Suppressor macrophage treated with lipopolysaccharide for 4 hours (primary cell): Measurements from ENCODE around the gene SS18L1.

ENCODE experiments used
- DNase-seq: peaks from one replicate; pipeline ENCODE4 v3.0.0-alpha.2; 2020

Gene SS18L1

DNA sequence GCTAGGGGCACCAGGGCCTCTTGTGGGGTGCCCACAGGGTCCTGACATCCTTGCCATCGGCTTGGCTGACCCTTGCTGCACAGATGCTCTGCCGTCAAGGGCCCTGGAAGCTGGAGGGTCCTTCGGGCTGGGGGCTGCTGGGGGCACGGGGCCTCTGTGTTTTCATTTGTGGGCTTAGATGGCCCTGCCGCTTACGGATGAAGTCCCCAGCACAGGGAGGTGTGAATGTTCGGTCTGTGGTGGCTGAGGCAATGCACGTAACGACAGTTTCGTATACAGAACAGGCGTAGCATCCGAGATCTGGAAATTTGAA is 14.5 kb downstream of the SS18L1 start:
- no peak for DNase-seq

DNA sequence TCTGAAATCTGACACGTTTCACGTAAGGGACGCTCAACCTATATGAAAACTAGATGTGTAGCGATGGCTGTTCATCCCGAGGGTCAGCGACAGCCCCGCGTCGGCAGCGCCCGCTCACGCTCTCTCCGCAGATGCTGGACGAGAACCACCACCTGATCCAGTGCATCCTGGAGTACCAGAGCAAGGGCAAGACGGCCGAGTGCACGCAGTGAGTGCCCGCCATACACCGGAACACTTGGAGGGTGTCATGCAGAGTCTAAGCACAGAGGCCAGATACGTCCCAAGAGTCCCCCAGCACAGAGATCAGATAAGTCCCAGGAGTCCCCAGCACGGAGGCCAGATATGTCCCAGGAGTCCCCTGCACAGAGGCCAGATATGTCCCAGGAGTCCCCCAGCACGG is 15.0 kb downstream of the SS18L1 start:
- DNase-seq: no peak

DNA sequence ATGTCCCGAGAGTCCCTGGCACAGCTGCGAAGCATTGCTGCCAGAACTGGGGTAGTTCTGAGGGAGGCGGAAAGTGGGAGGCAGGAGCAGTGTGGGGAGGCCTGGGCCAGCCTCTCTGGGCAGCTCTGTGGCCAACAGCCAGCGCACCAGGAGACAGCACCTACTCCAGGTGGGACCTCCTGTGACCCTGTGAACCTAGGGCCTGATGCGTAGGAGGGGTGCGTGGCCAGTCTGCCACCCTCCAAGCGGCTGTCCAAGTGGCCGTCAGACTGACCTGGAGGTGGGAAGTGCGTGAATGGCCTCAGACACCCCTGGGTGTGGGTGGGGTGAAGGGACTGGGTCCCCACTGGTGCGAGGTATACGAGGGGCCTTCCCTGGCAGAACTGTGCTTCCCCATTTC is 15.5 kb downstream of the SS18L1 start:
- no peak for DNase-seq

DNA sequence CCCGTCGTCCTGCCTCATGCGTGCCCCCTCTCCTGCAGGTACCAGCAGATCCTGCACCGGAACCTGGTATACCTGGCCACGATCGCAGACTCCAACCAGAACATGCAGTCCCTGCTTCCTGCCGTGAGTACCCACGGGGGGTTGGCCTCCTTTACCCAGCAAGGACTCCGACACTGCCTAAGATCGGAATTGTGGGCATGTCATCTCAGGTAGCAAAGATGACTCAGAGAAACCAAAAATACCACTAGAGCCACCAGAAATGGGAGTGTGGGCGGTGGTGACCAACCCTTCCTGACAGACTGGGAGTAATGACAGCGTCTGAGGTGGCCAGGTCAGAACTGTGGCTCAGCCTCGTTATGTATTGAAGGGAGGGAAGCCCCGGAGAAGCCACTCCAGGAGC is 16.3 kb downstream of the SS18L1 start:
- no peak for DNase-seq

DNA sequence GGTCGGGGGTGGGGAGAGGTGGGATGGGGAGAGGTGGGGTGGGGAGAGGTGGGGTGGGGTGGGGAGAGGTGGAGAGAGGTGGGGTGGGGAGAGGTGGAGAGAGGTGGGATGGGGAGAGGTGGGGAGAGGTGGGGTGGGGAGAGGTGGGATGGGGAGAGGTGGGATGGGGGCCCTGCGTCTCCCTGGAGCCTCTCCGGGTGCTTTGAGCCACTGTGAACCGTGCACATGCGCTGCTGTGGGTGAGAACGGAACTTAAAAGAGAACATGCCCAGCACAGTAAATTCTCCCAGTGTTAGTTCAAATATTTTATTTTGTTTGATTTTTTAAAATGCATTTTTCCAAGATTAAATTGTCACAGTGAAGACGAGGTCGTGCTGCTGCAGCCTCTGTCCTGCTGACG is 16.7 kb downstream of the SS18L1 start:
- DNase-seq: no peak

DNA sequence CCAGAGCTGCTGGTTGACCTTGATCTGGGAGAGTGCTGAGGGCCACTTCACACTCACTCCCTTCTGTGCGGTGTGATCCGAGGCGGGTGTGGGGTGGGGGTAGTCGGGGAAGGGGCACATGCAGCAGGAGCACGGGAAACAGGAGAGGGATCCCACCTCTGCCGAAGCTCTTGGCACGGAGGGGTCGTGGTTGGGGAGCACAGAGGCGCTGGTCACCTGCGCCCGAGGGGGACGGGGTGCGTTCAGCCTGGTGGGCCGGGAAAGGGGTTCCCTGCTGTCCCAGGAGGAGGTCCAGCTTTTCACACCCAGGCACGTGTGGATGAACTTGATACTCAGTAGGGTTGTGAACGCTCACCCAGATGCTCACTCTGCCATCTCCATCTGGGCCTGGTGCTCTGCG is 17.3 kb downstream of the SS18L1 start:
- DNase-seq: no peak

DNA sequence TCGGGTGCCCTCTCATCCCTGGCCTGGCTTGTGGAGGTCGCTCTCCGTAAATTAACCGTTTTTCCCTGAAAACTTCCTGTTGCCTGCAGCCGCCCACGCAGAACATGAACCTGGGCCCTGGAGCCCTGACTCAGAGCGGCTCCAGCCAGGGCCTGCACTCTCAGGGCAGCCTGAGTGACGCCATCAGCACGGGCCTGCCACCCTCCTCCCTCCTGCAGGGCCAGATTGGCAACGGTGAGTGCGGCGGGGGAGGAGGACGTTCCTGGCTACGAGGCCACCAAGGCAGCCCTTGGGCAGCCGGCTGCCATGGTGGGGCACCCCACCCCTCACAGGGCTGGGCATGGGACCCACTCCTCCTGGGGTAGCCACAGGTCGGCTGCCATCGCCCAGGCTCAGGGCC is 17.8 kb downstream of the SS18L1 start:
- DNase-seq: no peak

DNA sequence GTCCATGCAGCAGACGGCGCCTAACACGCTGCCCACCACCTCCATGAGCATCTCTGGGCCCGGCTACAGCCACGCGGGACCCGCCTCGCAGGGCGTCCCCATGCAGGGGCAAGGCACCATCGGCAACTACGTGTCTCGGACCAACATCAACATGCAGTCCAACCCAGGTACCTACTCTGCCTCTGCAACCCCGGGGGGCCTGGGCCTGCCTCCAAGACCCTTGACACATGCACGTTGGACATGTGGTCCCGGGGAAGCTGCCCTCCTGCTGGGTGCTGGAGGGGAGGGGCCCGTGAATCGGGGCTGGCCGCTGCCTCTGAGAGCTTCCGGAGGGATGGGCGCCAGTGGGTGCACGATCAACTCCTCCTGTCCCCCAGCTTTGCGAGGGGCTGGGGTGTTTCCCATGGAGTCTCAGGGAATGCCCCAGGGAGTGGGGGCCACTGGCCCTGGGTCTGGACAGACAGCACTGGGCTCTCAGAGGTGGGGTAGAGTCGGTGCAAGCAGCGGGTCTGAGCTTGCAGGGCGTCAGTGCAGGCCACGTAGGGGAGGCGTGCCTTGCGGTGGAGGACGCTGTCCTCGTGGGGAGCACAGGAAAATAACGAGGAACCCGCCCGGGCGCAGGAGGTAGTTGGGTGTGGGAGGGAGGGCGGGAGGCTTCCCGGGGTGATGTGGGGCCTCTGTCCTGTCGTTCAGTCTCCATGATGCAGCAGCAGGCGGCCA is 19.4 kb downstream of the SS18L1 start:
- DNase-seq: no peak

DNA sequence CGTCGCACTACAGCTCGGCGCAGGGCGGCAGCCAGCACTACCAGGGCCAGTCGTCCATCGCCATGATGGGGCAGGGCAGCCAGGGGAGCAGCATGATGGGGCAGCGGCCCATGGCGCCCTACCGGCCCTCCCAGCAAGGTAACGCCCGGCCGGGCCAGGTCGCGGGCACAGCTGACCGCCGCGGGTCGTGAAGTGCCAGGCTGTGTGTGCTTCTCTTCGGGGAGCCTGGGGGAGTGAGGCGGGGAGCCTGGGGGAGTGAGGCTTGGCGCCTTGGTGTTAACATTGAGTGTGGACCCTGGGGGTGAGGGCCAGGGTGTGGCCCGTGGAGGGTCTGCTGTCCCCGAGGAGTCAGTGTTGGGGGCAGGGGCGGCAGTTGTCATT is 19.9 kb downstream of the SS18L1 start:
- DNase-seq: no peak

DNA sequence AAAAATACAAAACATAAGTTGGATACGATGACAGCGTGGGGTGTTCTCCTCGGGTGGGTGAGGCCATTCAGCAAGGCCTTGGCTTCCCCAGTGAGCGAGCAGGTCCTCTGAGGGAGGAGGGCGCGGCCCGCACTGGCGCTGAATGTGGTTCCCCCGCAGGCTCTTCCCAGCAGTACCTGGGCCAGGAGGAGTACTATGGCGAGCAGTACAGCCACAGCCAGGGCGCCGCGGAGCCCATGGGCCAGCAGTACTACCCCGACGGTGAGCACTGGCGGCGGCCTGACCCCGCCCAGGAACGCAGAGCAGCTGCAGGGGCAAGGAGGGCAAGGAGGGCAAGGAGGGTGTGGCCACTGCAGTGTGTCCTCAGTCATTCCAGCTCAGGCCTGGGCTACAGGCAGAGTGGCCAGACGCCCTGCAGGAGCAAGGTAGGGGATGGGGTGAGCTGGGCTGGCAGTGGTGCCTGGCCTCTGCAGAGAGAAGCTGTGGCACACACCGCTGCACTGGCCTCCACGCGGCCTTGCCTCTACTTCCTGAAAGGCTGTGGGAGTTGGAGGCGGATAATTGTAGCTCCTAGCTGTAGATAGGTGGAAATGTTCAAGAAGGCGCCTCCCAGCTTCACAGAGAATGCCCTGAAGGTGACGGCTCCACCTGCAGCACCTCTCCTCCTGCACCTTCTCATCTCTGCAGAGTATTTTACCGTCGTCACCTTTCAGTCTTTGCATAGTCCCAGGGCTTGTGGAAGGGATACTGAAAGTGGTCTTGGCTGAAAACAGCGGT is 20.6 kb downstream of the SS18L1 start:
- no peak for DNase-seq

DNA sequence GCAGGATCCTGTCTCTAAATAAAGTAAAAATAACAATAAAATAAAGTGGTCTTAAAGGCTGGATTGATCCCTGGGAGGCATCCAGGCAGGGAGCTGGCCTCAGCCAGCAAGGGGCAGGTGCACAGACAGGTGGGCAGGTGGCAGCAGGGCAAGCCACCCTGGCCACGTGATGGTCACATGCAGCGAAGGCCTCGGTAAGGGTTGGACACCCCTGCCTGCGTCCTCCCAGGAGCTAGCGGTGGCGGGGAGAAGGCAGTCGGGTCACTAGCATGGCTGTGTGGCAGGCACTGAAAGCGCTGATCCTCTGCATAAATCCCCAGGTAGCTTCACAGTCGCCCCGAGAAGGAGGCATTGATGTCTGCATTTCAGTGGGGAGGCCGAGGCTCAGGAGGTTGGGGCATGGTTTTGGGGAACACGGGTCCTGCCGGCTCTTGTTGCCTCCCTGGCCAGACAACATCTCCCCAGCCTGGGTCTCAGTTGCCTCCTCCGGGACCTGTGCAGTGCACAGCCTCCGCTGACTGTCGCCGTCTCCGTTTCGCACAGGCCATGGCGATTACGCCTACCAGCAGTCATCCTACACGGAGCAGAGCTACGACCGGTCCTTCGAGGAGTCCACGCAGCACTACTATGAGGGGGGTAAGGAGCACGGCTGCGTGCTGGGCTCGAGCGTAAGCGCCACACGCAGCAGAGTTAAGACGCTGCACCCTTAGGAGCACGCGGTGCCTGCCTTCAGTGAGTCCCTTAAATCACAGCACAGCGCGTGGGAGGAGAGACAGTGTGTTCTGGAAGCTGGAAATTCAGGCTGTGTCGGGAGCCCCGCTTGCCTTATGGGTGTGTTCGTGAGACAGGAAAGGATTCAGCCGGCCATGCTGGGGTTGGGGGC is 21.6 kb downstream of the SS18L1 start:
- no peak for DNase-seq

DNA sequence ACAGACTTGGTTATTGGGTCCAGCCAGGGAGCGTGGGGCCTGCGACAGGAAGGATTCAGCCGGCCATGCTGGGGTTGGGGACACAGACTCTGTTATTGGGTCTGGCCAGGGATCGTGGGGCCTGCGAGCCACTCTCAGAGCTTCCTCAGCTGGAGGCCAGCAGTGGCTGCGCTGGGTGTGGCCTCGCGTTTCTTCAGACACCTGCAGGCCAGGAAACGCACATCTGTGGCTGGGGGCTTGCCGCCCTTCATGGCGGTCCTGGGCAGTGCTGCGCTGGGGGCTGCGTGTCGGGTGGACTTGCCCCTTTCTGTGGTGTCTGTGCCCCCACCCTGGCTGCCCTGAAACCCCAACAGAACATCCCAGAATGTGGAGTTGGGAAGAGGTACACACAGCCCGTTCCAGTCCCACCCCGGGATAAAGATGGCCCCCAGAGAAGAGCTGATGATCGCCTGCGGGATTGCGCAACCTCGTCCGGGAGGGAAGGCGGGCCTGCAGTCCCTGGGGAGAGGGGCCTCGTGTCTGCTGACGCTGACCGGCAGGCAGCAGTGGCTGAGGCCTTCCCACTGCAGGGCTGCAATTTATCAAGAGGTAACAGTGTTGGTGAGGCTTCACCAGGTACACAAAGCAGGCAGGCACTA is 22.3 kb downstream of the SS18L1 start:
- no peak for DNase-seq

DNA sequence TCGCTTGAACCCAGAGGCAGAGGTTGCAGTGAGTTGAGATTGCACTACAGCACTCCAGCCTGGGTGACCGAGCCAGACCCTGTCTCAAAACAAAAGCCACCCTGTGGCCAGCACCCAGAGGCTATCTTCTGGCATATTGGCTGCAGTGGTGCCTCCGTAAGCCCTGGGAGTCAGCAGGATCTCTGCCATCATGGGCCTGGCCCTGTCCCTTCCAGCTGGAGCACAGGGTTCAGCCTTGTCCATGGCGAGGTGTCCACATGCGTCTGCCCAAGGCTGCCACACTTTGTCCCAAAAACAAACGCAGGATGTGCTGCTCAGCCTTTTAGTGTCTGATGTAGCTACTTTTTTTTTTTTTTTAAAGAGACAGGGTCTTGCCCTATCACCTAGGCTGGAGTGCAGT is 23.9 kb downstream of the SS18L1 start:
- no peak for DNase-seq

DNA sequence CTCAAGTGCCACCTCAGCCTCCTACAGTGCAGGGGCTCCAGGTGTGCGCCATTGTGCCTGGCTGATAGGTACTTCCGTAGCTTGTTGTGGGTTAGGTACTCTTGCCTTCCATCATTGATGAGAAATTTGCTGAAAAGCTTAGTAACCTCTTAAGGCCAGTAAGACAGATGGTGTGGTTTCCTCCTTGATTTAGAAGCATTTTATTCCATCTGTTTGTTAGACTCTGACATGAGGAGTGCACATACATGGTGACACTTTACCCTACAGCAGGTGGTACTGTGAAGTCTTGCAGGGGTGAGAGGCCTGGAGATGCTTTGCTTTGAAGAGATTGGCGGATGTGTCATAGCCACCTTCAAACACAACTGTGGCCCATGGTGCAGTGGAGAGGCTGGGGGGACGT is 24.5 kb downstream of the SS18L1 start:
- DNase-seq: no peak

DNA sequence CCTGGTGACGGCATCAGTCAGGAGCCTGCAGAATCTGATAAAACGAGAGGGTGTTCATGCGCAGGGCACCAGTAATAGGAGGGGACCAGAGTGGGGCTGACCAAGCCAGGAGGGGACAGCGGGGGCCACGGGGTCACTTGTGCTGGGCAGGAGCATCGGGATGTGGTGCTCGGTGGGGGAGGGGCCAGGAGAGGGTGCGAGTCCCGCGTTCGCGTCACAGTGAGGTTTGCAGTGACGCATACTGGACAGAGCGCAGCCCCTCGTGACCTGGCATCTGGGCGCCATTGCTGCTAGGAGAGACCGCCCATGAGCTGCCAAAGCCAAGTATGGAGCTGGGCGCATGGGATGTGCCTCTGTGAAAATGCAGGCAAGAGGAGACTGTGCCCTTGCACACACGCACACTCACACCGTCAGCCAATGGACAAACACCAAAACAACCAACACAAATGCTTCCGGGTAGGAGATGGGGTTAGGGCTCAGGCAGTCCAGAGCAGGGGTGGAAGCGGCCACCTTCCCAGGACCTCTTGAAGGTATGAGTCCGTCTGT is 25.4 kb downstream of the SS18L1 start:
- DNase-seq: no peak

DNA sequence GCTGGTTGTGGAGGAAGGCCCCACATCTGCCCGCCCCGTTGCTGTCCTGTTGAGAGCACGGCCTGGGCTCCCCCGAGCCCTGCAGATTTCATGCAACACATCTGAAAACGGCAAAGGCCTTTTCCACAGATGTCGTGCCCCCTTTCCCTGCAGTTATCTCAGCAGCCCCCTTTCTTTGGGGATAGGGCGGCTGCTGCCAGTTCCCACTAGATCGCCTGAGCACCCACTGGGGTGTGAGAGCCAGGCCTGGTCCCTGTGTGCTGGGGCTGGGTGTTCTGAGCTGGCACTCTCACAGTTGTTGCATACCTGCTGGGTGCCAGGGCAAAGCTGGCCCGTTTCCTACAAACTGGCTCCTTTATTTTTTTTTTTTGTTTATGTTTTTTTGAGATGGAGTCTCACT is 27.0 kb downstream of the SS18L1 start:
- no peak for DNase-seq

DNA sequence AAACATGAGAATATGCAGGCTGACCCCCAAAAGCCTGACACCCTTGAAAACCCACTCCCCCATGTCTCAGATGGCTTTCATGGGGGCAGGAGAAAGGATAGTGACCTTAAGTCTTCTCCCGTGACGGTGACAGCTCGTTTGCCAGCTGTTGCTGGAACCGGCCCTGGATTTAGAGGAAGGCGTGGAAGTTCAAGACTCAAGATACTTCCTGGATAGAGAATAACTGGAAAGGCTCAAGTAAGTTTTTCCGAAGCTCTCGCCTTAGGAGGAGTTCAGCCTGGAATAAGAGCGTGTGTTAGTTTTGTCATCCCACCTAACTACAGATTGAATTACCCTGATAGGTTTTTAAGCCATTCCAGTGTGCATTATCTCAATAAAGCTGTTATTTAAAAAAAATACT is 27.7 kb downstream of the SS18L1 start:
- DNase-seq: no peak

DNA sequence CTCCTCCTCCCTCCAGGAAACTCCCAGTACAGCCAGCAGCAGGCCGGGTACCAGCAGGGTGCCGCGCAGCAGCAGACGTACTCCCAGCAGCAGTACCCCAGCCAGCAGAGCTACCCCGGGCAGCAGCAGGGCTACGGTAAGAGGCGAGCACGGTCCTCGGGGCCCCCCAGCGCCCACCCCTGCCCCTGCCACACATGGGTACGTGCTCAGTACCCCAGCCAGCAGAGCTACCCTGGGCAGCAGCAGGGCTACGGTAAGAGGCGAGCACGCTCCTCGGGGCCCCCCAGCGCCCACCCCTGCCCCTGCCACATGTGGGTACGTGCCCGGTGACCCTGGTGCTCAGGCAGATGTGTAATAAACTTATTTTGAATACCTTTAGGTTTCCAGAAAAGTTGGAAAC is 29.1 kb downstream of the SS18L1 start:
- no peak for DNase-seq

DNA sequence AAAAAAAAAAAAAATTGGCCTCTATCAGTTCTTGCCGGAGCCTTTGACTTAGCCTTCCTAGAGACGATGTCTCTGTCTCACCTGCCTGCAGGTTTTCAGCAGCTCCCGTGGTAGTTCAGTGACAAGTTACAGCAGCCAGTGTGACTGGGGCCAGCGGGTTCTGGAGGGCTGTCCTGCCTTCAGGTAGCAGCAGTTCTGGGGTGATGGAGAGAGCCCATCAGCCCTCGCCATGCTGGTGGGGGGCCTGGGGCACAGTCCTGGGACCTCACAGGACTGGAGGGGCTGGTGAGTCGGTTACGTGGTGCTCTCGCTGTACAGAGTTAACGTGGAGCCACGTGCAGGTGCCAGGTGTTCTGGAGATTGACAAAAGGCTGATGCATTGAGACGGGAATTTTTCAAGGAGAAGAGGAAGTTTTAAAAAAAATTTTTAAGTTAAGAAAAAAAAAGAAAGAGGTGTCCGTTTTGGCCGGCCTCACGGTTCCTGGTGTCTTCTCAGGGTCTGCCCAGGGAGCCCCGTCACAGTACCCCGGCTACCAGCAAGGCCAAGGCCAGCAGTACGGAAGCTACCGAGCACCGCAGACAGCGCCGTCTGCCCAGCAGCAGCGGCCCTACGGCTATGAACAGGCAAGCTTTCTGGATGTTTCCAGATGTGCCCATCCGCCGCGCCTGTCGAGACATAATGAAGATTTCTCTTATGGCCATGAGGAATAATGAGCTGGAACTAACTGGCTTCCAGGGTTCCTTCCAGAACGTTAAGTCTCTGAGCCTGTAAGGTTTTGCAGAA is 30.6 kb downstream of the SS18L1 start:
- DNase-seq: no peak

DNA sequence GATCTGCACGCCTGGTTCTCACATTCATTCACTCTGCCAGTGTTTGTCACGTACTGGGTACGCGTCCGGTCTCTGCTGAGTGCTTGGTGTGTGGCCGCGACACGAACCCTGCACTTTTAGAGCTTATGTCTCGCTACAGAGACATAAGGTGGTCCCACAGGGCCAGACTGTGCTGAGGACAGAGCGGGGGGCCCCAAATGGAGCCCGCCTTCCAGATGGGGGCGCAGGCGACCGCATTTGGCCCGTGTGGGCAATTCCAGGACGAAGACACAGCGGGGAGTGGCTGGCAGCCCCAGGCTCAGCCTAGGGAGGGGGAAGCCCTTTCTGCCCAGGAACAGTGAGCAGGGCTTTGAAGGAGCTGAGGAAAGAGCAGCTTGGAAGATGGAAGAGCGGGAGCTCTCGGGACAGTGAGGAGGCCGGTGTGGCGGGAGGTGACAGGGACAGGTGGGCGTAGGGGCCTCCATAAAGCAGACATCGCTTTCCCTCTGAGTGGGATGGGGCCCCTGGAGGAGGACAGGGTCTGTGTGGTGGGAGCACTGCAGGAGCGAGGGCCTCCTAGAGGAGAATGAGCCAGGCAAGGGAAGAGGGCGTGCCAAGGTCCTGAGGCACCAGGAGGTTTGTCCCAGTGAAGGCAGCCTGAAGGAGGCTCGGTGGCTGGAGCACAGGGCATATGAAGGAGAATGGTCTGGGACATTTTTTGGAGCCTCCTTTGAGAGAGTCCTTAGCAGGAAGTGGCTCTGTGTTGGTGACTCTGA is 31.5 kb downstream of the SS18L1 start:
- DNase-seq: no peak

DNA sequence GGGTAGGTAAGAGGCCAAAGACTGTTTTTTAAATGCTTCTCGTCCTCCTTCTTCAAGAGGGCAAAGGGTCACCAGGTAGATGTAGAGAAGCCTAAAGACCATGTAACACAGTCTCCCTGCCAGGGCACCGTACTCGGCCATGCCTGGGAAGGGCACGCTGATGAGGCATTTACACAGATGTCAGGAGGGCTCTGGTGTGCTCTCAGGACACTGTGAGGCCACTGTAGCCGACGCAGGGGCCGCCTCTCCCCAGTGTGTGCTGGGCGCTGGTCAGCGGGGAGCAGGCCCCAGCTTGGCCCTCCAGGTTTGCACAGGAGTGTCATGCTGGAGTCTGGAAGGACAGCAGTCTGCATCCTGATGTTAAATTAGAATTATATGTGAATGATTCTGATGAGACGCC is 32.1 kb downstream of the SS18L1 start:
- DNase-seq: no peak

DNA sequence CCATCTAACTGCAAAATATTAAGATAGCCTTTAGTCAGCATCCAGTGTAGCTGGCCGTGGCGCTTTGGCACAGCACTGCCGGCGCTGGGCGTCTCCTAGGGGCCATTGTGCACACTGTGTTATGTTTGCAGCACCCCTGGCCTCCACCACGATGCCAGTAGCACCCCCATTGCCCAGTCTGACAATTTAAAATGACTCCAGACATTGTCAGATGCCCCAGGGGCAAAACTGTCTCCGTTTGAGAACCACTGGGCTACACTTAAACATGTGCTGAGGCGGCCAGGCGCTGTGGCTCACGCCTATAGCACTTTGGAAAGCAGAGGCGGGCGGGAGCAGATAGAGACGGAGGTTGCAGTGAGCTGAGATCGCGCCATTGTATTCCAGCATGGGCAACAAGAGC is 33.3 kb downstream of the SS18L1 start:
- no peak for DNase-seq
